ENCODE results near the gene CXCR3.
"Not testable (repeated sequence)": the region's sequence is repeated elsewhere in the genome, so short reads cannot be mapped to it uniquely, and the experiment has no call there.

CXCR3 gene

GRCh38 chrX:71665747-71666146, 47.4 kb upstream of the CXCR3 start:
- no peak for TF ChIP-seq CTCF (IDR thresholded peaks at IDR 0.05; ENCODE audit: insufficient read depth, low read length)
- no peak for TF ChIP-seq POLR2AphosphoS5 (IDR thresholded peaks at IDR 0.05; ENCODE audit: low read depth)
- TF ChIP-seq SPI1 (IDR thresholded peaks at IDR 0.05; ENCODE audit: borderline replicate concordance, low read depth): no peak
- TF ChIP-seq GABPA (IDR thresholded peaks at IDR 0.05; ENCODE audit: low read depth): no peak
- no peak for TF ChIP-seq REST (IDR thresholded peaks at IDR 0.05; ENCODE audit: insufficient replicate concordance, low read depth)
- Histone ChIP-seq H3K27me3 (ENCODE audit: insufficient read depth, poor library complexity, severe bottlenecking) (no peaks in the 10 kb centered on the region), H3K27ac (replicated peaks) (no peak overlapping the region), H3K4me3 (replicated peaks; ENCODE audit: insufficient read depth, low read length) (no peak overlapping the region)
- no peak for DNase-seq (ENCODE audit: low read depth in 1 of 2, low spot score in 1 of 2)

- no peak overlapping the region for H3K27ac ChIP-seq (replicated peaks)
- TF ChIP-seq SPI1 (IDR thresholded peaks at IDR 0.05; ENCODE audit: borderline replicate concordance, low read depth) (no peak), CTCF (IDR thresholded peaks at IDR 0.05; ENCODE audit: insufficient read depth, low read length) (no peak), GABPA (IDR thresholded peaks at IDR 0.05; ENCODE audit: low read depth) (no peak), REST (IDR thresholded peaks at IDR 0.05; ENCODE audit: insufficient replicate concordance, low read depth) (no peak), POLR2AphosphoS5 (IDR thresholded peaks at IDR 0.05; ENCODE audit: low read depth) (no peak)
- no peak for DNase-seq (ENCODE audit: low read depth in 1 of 2, low spot score in 1 of 2)
Observed at GRCh38 chrX:71664889-71665491, 46.7 kb upstream of the CXCR3 start.

GRCh38 chrX:71664202-71664601, 45.9 kb upstream of the CXCR3 start:
- not testable (repeated sequence) for H3K27ac ChIP-seq (replicated peaks); H3K27me3 ChIP-seq (ENCODE audit: insufficient read depth, poor library complexity, severe bottlenecking); H3K4me3 ChIP-seq (replicated peaks; ENCODE audit: insufficient read depth, low read length)
- DNase-seq (ENCODE audit: low read depth in 1 of 2, low spot score in 1 of 2): peak in 1 of 2 experiments; percentile 40
- TF ChIP-seq CTCF (IDR thresholded peaks at IDR 0.05; ENCODE audit: insufficient read depth, low read length): peak; percentile 14

More at GRCh38 chrX:71664889-71665491, 46.7 kb upstream of the CXCR3 start:
- H3K27me3 ChIP-seq (ENCODE audit: insufficient read depth, poor library complexity, severe bottlenecking): no peaks in the 10 kb centered on the region
- no peak overlapping the region for H3K4me3 ChIP-seq (replicated peaks; ENCODE audit: insufficient read depth, low read length)

GRCh38 chrX:71663238-71663637, 44.9 kb upstream of the CXCR3 start:
- not testable (repeated sequence) for H3K27me3 ChIP-seq (ENCODE audit: insufficient read depth, poor library complexity, severe bottlenecking); H3K27ac ChIP-seq (replicated peaks); H3K4me3 ChIP-seq (replicated peaks; ENCODE audit: insufficient read depth, low read length); DNase-seq (ENCODE audit: low read depth in 1 of 2, low spot score in 1 of 2)

All from HL-60 (cell line).